HepG2 (cell line): Measurements from ENCODE around the gene SLC6A6. TPM values are rescaled to one million over a fixed set of nuclear protein-coding genes. Genes with fewer than 3 reads are reported as not detected.

Experiments used
- ATAC-seq: fragments of 200-7000 bp; cut with Tn5 transposase; 3 replicates; pipeline ENCODE4 v1.9.1; 2020; ENCODE audit warnings: mild to moderate bottlenecking, moderate library complexity
- BruUV-seq: library from RNA; stranded (reverse); fragments of 400-500 nt; replicated peaks from 2 replicates; lab custom pipeline; 2021; lab: Mats Ljungman, UMichigan
- CTCF ChIA-PET: fragments of 300-600 bp; formaldehyde crosslinking; extraction: SDS; loops from one replicate; lab custom pipeline; 2021; ENCODE audit warnings: low total read pairs, inconsistent platforms, low intra/inter-chr PET ratio; lab: Yijun Ruan, JAX
- POLR2A ChIA-PET: fragments of 350-600 bp; sonication (Branson Sonifier 250); formaldehyde crosslinking; loops from one replicate; lab custom pipeline; 2020; ENCODE audit warnings: antibody characterized with exemption, inconsistent platforms; lab: Yijun Ruan, JAX
- DNase-seq: peaks from one replicate; pipeline ENCODE4 v3.0.0-alpha.2; 2015; ENCODE audit warnings: low spot score
- FAIRE-seq: peaks from 3 replicates; lab custom pipeline; 2011; peaks lifted over from hg19 to GRCh38; lab: Jason Lieb, UNC
- H2AFZ ChIP-seq: one replicate; pipeline ENCODE4 v1.6.1; 2011; ENCODE audit warnings: low read length, inconsistent platforms
- H3K27ac ChIP-seq: fragments of 300-600 bp; 3 replicates; pipeline ENCODE4 v1.8.0; 2011; ENCODE audit warnings: mixed run types, mild to moderate bottlenecking, mixed read lengths, low read length, inconsistent platforms; ENCODE audit not compliant: insufficient read depth; ENCODE audit errors: extremely low read length
- H3K27me3 ChIP-seq, 2 experiments: fragments of 200-600 bp in 1 of 2; 2 replicates in 1 of 2; 3 replicates in 1 of 2; pipeline versions ENCODE4 v1.6.0 to v1.8.0; 2011; ENCODE audit warnings: low read length in 2 of 2, mild to moderate bottlenecking in 2 of 2, moderate library complexity in 2 of 2, inconsistent platforms in 1 of 2; ENCODE audit not compliant: insufficient read depth in 2 of 2, control insufficient read depth in 1 of 2
- H3K36me3 ChIP-seq, 2 experiments: fragments of 200-600 bp in 1 of 2; replicated peaks in 1 of 2; 2 replicates in 1 of 2; 3 replicates in 1 of 2; pipeline versions ENCODE4 v1.5.1 to v1.8.0; 2011; ENCODE audit warnings: low read length in 2 of 2, inconsistent platforms in 1 of 2; ENCODE audit not compliant: insufficient read depth in 2 of 2, control insufficient read depth in 1 of 2
- H3K4me1 ChIP-seq: 2 replicates; pipeline ENCODE4 v1.5.1; 2012; ENCODE audit warnings: low read length, inconsistent platforms; ENCODE audit not compliant: insufficient read depth
- H3K4me2 ChIP-seq: 2 replicates; pipeline ENCODE4 v1.6.0; 2011; ENCODE audit warnings: low read depth, low read length, inconsistent platforms
- H3K4me3 ChIP-seq, 3 experiments: fragments of 200-600 bp in 1 of 3; sonication (generic), shearing (Covaris generic) in 1 of 3; replicated peaks in 1 of 3; 2 replicates each; pipeline ENCODE4 v1.5.1; 2011 to 2016; ENCODE audit warnings: low read length in 3 of 3, inconsistent platforms in 2 of 3, low read depth in 2 of 3, mild to moderate bottlenecking in 2 of 3, control low read depth in 1 of 3, mixed read lengths in 1 of 3; ENCODE audit not compliant: insufficient read depth in 1 of 3
- H3K79me2 ChIP-seq: one replicate; pipeline ENCODE4 v1.6.1; 2011; ENCODE audit warnings: low read length, inconsistent platforms; ENCODE audit not compliant: insufficient read depth
- H3K9ac ChIP-seq: 2 replicates; pipeline ENCODE4 v1.6.0; 2011; ENCODE audit warnings: mild to moderate bottlenecking, low read depth, low read length, inconsistent platforms; ENCODE audit not compliant: insufficient read depth
- H3K9me3 ChIP-seq: 2 replicates; pipeline ENCODE4 v1.5.1; 2012; ENCODE audit warnings: mild to moderate bottlenecking, low read length
- H4K20me1 ChIP-seq: 2 replicates; pipeline ENCODE4 v1.6.0; 2011; ENCODE audit warnings: inconsistent platforms, mild to moderate bottlenecking, low read length, moderate library complexity; ENCODE audit not compliant: insufficient read depth
- AGO2 ChIP-seq: fragments of 200-400 bp; formaldehyde crosslinking; optimal IDR thresholded peaks from 2 replicates; pipeline ENCODE3; 2017; ENCODE audit warnings: mild to moderate bottlenecking, low read depth, low read length, moderate library complexity
- AHR ChIP-seq: IDR thresholded peaks from 2 replicates; pipeline ENCODE4 v1.6.1; 2018; ENCODE audit warnings: missing genetic modification reagents, missing compliant biosample characterization
- CHCHD3 ChIP-seq: sonication (generic); formaldehyde crosslinking; IDR thresholded peaks from 2 replicates; pipeline ENCODE4 v1.8.0; 2022; ENCODE audit warnings: mild to moderate bottlenecking, missing genetic modification reagents, moderate library complexity
- DPF2 ChIP-seq: sonication (generic); formaldehyde crosslinking; IDR thresholded peaks from 2 replicates; pipeline ENCODE4 v1.4.0; 2020; ENCODE audit warnings: mild to moderate bottlenecking, low read depth, missing genetic modification reagents, borderline replicate concordance
- HOXA3 ChIP-seq: sonication (generic); formaldehyde crosslinking; IDR thresholded peaks from 2 replicates; pipeline ENCODE4 v1.5.0; 2020; ENCODE audit warnings: missing genetic modification reagents
- MTA3 ChIP-seq: sonication (generic); formaldehyde crosslinking; IDR thresholded peaks from 2 replicates; pipeline ENCODE4 v1.4.0; 2020; ENCODE audit warnings: missing genetic modification reagents
- NFKBIZ ChIP-seq: IDR thresholded peaks from 2 replicates; pipeline ENCODE4 v1.6.1; 2018; ENCODE audit warnings: missing genetic modification reagents, missing compliant biosample characterization
- NFYB ChIP-seq: sonication (generic); formaldehyde crosslinking; IDR thresholded peaks from 2 replicates; pipeline ENCODE4 v1.4.0; 2020; ENCODE audit warnings: missing genetic modification reagents
- PHF21A ChIP-seq: sonication (generic); formaldehyde crosslinking; IDR thresholded peaks from 2 replicates; pipeline ENCODE4 v1.5.0; 2020; ENCODE audit warnings: mild to moderate bottlenecking, missing genetic modification reagents
- RAD51 ChIP-seq: fragments of 450-650 bp; IDR thresholded peaks from 2 replicates; pipeline ENCODE4 v1.6.1; 2016; ENCODE audit warnings: borderline replicate concordance
- REXO4 ChIP-seq: sonication (generic); formaldehyde crosslinking; IDR thresholded peaks from 2 replicates; pipeline ENCODE4 v1.8.0; 2022; ENCODE audit warnings: missing genetic modification reagents, mild to moderate bottlenecking, borderline replicate concordance
- SOX5 ChIP-seq: IDR thresholded peaks from 2 replicates; pipeline ENCODE4 v1.6.1; 2016; ENCODE audit warnings: borderline replicate concordance
- TP53 ChIP-seq: sonication (generic); formaldehyde crosslinking; conservative IDR thresholded peaks from 2 replicates; pipeline ENCODE4 v1.4.0; 2020; ENCODE audit warnings: missing genetic modification reagents
- ZKSCAN5 ChIP-seq: sonication (generic); formaldehyde crosslinking; IDR thresholded peaks from 2 replicates; pipeline ENCODE4 v1.5.1; 2020; ENCODE audit warnings: mild to moderate bottlenecking, missing genetic modification reagents
- ZNF234 ChIP-seq: sonication (generic); formaldehyde crosslinking; conservative IDR thresholded peaks from 2 replicates; pipeline ENCODE4 v1.5.1; 2020; ENCODE audit warnings: mild to moderate bottlenecking, missing genetic modification reagents
- ZNF430 ChIP-seq: sonication (generic); formaldehyde crosslinking; IDR thresholded peaks from 2 replicates; pipeline ENCODE4 v1.9.0; 2021; ENCODE audit warnings: mild to moderate bottlenecking, missing genetic modification reagents
- ZNF547 ChIP-seq: sonication (generic); formaldehyde crosslinking; IDR thresholded peaks from 2 replicates; pipeline ENCODE4 v1.5.1; 2020; ENCODE audit warnings: mild to moderate bottlenecking, missing genetic modification reagents
- WGBS: methylation state at CpG from one replicate; pipeline ENCODE4 v1.1.6; 2017; ENCODE audit warnings: low lambda C conversion rate; 5-methylcytosine and 5-hydroxymethylcytosine counted together
- in situ Hi-C: cut with HindIII; loops from 2 replicates; pipeline ENCODE4 v1.10.0; 2017; ENCODE audit warnings: low pct_unique_long_range_greater_than_20kb; ENCODE audit not compliant: extremely low pct_ligation_motif_present
- intact Hi-C: fragments of 100-400 bp; cut with micrococcal nuclease; formaldehyde crosslinking; loops from one replicate; pipeline ENCODE4 v1.10.0; 2022; ENCODE audit not compliant: unreplicated experiment
- polyA plus RNA-seq, 8 experiments: library from polyadenylated mRNA; depleted of rRNA in 3 of 8; stranded (reverse) in 7 of 8; unstranded in 1 of 8; fragments of >200 nt; fragmentation: Illumina TruSeq in 4 of 8; extraction: Trizol in 4 of 8; gene quantifications; 2 replicates each; pipeline versions ENCODE4 v1.2.1 to v1.2.3, GENCODE V29; 2011 to 2016; ENCODE audit warnings: low read depth in 4 of 8, missing spikeins in 1 of 8, mixed read lengths in 1 of 8; ENCODE audit not compliant: insufficient read depth in 1 of 8
- total RNA-seq, 5 experiments: library from RNA; depleted of rRNA; stranded (reverse); fragments of >200 nt; fragmentation: Illumina TruSeq; extraction: Trizol; gene quantifications; 2 replicates each; pipeline ENCODE4 v1.2.3, GENCODE V29; 2016; ENCODE audit warnings: low read depth in 1 of 5
- TF ChIP-seq, protein P1 (sequence below), 2 experiments: sonication (generic) in 1 of 2; formaldehyde crosslinking in 1 of 2; IDR thresholded peaks; 2 replicates each; pipeline versions ENCODE4 v1.5.1 to v1.6.1; 2011 to 2020; ENCODE audit warnings: borderline replicate concordance in 1 of 2, low read depth in 1 of 2, low read length in 1 of 2, mild to moderate bottlenecking in 1 of 2, missing genetic modification reagents in 1 of 2, moderate library complexity in 1 of 2
- TF ChIP-seq, protein P2 (sequence below): sonication (generic); formaldehyde crosslinking; IDR thresholded peaks from 2 replicates; pipeline ENCODE4 v1.4.0; 2020; ENCODE audit warnings: mild to moderate bottlenecking, missing genetic modification reagents

The SLC6A6 gene
- total and polyA plus RNA-seq, 2 of the 13 experiments (the other 11 are each of a cell fraction or from before 2014, with no cell fraction given), result 14.1 to 20.7 TPM

DNA sequence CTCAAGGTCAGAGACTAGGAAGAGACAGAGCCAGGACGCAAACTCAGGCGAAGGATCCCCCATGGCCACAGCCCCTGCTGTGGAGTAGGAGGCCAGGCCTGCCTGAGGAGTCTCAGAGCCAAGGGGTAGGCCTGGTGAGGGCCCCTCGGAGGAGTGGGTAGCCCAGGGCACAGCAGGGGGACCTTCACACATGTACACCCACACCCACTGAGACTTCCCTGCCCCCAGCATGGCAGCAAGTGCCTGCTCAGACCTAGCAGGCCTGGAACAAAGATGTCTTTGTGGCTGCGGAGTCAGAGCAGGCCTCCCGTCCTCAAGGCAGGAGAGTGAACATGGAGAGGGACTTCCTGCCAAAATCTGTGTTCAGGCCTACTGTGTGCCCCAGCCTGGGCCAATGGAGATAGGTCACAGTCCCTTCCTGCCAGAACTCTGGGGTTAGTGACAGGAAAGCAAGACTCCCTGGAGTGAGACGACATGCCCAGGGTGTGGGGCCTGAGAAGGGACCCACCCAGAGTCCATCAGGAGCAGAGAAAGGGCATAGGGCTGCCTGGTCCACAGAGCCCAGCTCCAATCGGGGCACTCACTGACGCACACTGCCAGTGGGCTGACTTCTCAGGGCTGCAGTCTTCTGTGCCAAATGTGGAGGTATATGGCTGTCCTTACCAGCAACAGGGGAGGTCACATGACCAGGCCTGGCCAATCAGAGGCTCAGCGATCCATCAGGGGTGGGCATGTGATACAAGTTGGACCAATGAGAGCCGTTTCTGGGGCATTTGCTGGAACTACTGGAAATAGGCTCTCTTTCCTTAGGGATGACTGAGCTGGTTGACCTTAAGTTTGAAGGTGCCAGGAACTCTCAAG, 135.4 kb downstream of the SLC6A6 start (continued):
- TF ChIP-seq, protein P1, sequence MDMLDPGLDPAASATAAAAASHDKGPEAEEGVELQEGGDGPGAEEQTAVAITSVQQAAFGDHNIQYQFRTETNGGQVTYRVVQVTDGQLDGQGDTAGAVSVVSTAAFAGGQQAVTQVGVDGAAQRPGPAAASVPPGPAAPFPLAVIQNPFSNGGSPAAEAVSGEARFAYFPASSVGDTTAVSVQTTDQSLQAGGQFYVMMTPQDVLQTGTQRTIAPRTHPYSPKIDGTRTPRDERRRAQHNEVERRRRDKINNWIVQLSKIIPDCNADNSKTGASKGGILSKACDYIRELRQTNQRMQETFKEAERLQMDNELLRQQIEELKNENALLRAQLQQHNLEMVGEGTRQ (IDR thresholded peaks at IDR 0.05; ENCODE audit: low read depth, low read length), result peak; percentile 55
- TF ChIP-seq, protein P1 (CRISPR knock-in tag; IDR thresholded peaks at IDR 0.05; ENCODE audit: borderline replicate concordance), result peak; percentile 34; the same call in 1 of the 2 replicates
- TF ChIP-seq TP53 (CRISPR knock-in tag), result no peak
- no peak for TF ChIP-seq NFKBIZ (CRISPR knock-in tag)
- no peak for TF ChIP-seq REXO4 (CRISPR knock-in tag)
- TF ChIP-seq RAD51, result peak; percentile 42; the same call in 1 of the 2 replicates
- TF ChIP-seq ZNF547 (CRISPR knock-in tag), result no peak
- peak; percentile 52; the same call in 1 of the 2 replicates for TF ChIP-seq NFYB
- TF ChIP-seq HOXA3 (CRISPR knock-in tag), result no peak
- TF ChIP-seq ZKSCAN5, result no peak

DNA sequence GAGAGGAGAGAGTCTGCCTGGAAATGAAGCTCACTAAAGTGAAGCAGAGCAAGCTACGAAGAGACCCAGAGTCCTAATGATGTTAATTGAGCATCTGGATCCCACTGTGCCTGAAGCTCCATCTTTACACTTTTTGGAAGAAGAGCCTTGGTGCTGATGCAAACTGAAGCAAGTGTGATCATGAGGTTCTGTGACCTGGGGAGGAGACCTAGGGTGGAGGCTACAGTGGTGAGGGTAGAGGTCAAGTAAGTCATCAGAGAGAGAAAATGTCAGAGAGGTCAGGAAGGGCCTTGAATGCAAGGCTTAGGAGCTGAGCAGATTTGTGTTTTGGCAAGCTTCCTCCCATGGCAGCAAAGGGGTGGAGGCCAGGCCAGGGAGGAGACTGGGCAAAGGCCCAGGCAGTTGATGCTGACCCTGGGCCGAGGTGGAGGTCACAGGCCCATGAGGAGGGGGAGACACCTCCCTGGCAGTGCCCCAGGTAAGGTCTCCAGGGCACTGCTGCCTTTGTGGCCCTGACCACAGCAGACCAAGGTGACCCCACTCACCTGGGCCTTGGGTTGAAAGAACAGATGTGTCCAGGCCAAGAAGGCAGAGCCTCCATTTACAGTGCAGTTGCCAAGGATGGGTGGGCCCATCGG, 136.2 kb downstream of the SLC6A6 start:
- Histone ChIP-seq H3K79me2 (no peaks in the 10 kb centered on the region), H3K27ac (no peak overlapping the region), H3K4me2 (no peak overlapping the region), H4K20me1 (no peaks in the 10 kb centered on the region), H3K36me3 (no peaks in the 10 kb centered on the region), H2AFZ (no peak overlapping the region), H3K27me3 (peaks cover 8 to 28% of the 10 kb centered on the region in 2 experiments; a peak in 4 of 5 replicates), H3K9ac (no peak overlapping the region), H3K9me3 (no peaks in the 10 kb centered on the region), H3K4me3 (no peak overlapping the region), H3K4me1 (no peaks in the 10 kb centered on the region)
- FAIRE-seq (no peak), DNase-seq (no peak), ATAC-seq (no peak)
- no TSS peak for BruUV-seq
- intact Hi-C loops, result no loop called here
- WGBS, result 42% methylated on average over 3 of the region's 3 CpGs
- POLR2A ChIA-PET, result no interaction called here
- CTCF ChIA-PET, result no interaction called here
- in situ Hi-C loops, result no loop called here
- TF ChIP-seq CHCHD3 (no peak), SOX5 (CRISPR knock-in tag) (no peak), ZNF430 (CRISPR knock-in tag) (no peak), DPF2 (CRISPR knock-in tag) (no peak), ZNF234 (CRISPR knock-in tag) (no peak), MTA3 (no peak), AGO2 (no peak), PHF21A (CRISPR knock-in tag) (no peak), AHR (CRISPR knock-in tag) (no peak)
- TF ChIP-seq, protein P2, sequence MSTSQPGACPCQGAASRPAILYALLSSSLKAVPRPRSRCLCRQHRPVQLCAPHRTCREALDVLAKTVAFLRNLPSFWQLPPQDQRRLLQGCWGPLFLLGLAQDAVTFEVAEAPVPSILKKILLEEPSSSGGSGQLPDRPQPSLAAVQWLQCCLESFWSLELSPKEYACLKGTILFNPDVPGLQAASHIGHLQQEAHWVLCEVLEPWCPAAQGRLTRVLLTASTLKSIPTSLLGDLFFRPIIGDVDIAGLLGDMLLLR, result no peak
